CD4-positive, alpha-beta T cell treated with Interleukin-21 for 1 hour (primary cell): ENCODE results near the gene ZNF3.
A peak's percentile ranks its signal among the peaks of the same experiment; 100 is the strongest.
"Not testable (repeated sequence)": the region's sequence is repeated elsewhere in the genome, so short reads cannot be mapped to it uniquely, and the experiment has no call there.

Experiments
- DNase-seq: peaks from one replicate; pipeline ENCODE4 v3.0.0-alpha.2; 2020

The ZNF3 gene

GRCh38 chr7:100081535-100082102 lies at the start of gene ZNF3:
ZNF3 (minus strand) TSS chr7:100081723; CDS start chr7:100077357, 4,366 bp downstream.
- peak; percentile 99 for DNase-seq

- DNase-seq: peak; percentile 83
Measured at GRCh38 chr7:100130608-100131453, 49.3 kb upstream of the ZNF3 start.

GRCh38 chr7:100130220-100130607 lies 48.7 kb upstream of the ZNF3 start:
- DNase-seq: not testable (repeated sequence)

- no peak for DNase-seq
Measured at GRCh38 chr7:100128637-100128963, 47.1 kb upstream of the ZNF3 start.

GRCh38 chr7:100127866-100128636 lies 46.5 kb upstream of the ZNF3 start:
- peak; percentile 20 for DNase-seq

GRCh38 chr7:100126931-100127865 lies 45.7 kb upstream of the ZNF3 start, which contains the start of gene MBLAC1:
MBLAC1 (plus strand) TSS chr7:100126967; CDS start chr7:100127396, 429 bp downstream.
- DNase-seq: peak; percentile 94

GRCh38 chr7:100126239-100126930 lies 44.9 kb upstream of the ZNF3 start:
- DNase-seq: no peak

GRCh38 chr7:100124301-100125230 lies 43.0 kb upstream of the ZNF3 start:
- DNase-seq: no peak

GRCh38 chr7:100122568-100122967 lies 41.0 kb upstream of the ZNF3 start:
- no peak for DNase-seq

- no peak for DNase-seq
Measured at GRCh38 chr7:100122067-100122466, 40.5 kb upstream of the ZNF3 start.

GRCh38 chr7:100120733-100121036 lies 39.2 kb upstream of the ZNF3 start:
- DNase-seq: no peak

GRCh38 chr7:100119970-100120732 lies 38.6 kb upstream of the ZNF3 start:
- DNase-seq: peak; percentile 81

GRCh38 chr7:100119072-100119969 lies 37.8 kb upstream of the ZNF3 start, which contains the start of the genes CNPY4 and TAF6:
CNPY4 (plus strand) TSS chr7:100119634; CDS start chr7:100119745, 111 bp downstream.
TAF6 (minus strand) TSS chr7:100119358; CDS start chr7:100114209, 5,149 bp downstream.
- DNase-seq: peak; percentile 96

- no peak for DNase-seq
Measured at GRCh38 chr7:100118388-100119071, 37.0 kb upstream of the ZNF3 start.

GRCh38 chr7:100115026-100115425 lies 33.5 kb upstream of the ZNF3 start:
- no peak for DNase-seq

GRCh38 chr7:100111914-100112313 lies 30.4 kb upstream of the ZNF3 start:
- DNase-seq: no peak

GRCh38 chr7:100111156-100111555 lies 29.6 kb upstream of the ZNF3 start:
- DNase-seq: no peak

GRCh38 chr7:100109521-100110163 lies 28.1 kb upstream of the ZNF3 start:
- no peak for DNase-seq
